ENCODE measurements around the gene CYGB. TPM values are rescaled to one million over a fixed set of nuclear protein-coding genes. Genes with fewer than 3 reads are reported as not detected.

CYGB gene
- total RNA-seq, 2 donors from 2014 or later, result 7.0 to 13.8 TPM

DNA sequence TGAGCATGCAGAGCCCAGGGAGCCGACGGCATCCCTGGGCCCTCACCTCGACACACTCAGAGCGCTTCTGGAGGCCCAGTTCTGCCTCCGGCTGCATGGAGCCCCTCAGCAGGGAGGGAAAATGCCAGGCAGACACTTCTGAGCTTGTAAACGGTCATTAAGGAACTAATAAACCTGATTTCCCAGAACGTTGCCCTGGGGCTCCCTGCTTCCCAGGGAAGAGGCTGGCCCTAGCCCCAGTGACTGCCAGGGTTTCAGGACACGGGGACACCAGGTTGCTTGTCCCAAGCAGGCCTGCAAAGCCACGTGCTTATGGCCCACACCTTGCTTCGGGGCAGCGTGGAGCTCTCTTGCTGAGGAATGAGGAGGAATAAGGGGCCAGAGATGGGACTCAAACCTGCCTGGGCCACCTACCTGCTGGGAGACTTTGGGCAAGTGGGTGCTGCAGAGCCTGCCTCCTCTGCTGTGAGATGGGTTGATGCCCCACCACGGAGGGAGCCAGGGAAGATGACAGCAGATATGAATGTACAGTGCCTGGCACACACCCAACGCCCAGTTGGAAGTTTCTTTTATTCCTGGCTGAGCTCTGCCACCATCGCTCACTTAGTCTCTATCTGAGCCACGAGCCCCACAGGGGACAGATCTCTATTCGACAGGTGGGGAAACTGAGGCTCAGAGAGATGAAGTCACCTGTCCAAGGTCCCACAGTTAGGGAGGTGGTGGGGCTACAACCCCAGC is 41.7 kb downstream of the CYGB start:
- 53% methylated on average over 16 of the region's 16 CpGs for WGBS
- intact Hi-C loops (cut with DNase I), result no loop called here

GRCh38 chr17:76493505-76494167 is 43.9 kb downstream of the CYGB start:
- TF ChIP-seq POLR2A (IDR thresholded peaks at IDR 0.05), result no peak
- TF ChIP-seq, protein P1, sequence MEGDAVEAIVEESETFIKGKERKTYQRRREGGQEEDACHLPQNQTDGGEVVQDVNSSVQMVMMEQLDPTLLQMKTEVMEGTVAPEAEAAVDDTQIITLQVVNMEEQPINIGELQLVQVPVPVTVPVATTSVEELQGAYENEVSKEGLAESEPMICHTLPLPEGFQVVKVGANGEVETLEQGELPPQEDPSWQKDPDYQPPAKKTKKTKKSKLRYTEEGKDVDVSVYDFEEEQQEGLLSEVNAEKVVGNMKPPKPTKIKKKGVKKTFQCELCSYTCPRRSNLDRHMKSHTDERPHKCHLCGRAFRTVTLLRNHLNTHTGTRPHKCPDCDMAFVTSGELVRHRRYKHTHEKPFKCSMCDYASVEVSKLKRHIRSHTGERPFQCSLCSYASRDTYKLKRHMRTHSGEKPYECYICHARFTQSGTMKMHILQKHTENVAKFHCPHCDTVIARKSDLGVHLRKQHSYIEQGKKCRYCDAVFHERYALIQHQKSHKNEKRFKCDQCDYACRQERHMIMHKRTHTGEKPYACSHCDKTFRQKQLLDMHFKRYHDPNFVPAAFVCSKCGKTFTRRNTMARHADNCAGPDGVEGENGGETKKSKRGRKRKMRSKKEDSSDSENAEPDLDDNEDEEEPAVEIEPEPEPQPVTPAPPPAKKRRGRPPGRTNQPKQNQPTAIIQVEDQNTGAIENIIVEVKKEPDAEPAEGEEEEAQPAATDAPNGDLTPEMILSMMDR (IDR thresholded peaks at IDR 0.05), result no peak
- no peak for TF ChIP-seq POLR2AphosphoS5 (IDR thresholded peaks at IDR 0.05)
- Histone ChIP-seq H3K36me3 (no peaks in the 10 kb centered on the region), H3K9me3 (no peaks in the 10 kb centered on the region), H3K27me3 (replicated peaks; ENCODE audit: insufficient read depth) (no peaks in the 10 kb centered on the region), H3K4me3 (no peak overlapping the region), H3K27ac (peak overlapping the region in 1 of 2 donors; percentile 30), H3K4me1 (replicated peaks) (peaks cover 13% of the 10 kb centered on the region)
- intact Hi-C loops (cut with DNase I), result no loop called here
- no peak for DNase-seq (ENCODE audit: low spot score)
- 86% methylated on average over 21 of the region's 21 CpGs for WGBS

More for the DNA sequence above, 41.7 kb downstream of the CYGB start:
- Histone ChIP-seq H3K27ac (no peak overlapping the region), H3K9me3 (no peaks in the 10 kb centered on the region), H3K4me1 (replicated peaks) (peaks cover 13% of the 10 kb centered on the region), H3K36me3 (no peaks in the 10 kb centered on the region), H3K4me3 (no peak overlapping the region), H3K27me3 (replicated peaks; ENCODE audit: insufficient read depth) (no peaks in the 10 kb centered on the region)
- DNase-seq (ENCODE audit: low spot score), result no peak
- TF ChIP-seq POLR2A (IDR thresholded peaks at IDR 0.05) (no peak), POLR2AphosphoS5 (IDR thresholded peaks at IDR 0.05) (no peak)
- TF ChIP-seq, protein P1 (IDR thresholded peaks at IDR 0.05), result no peak

- Histone ChIP-seq H3K27ac (peak overlapping the region; percentile 22 to 37), H3K9me3 (no peaks in the 10 kb centered on the region), H3K4me3 (no peak overlapping the region), H3K27me3 (replicated peaks; ENCODE audit: insufficient read depth) (no peaks in the 10 kb centered on the region), H3K4me1 (replicated peaks) (peaks cover 9% of the 10 kb centered on the region), H3K36me3 (no peaks in the 10 kb centered on the region)
- DNase-seq (ENCODE audit: low spot score), result no peak
- TF ChIP-seq POLR2AphosphoS5 (IDR thresholded peaks at IDR 0.05), result no peak
- TF ChIP-seq, protein P1 (IDR thresholded peaks at IDR 0.05), result no peak
- TF ChIP-seq POLR2A (IDR thresholded peaks at IDR 0.05), result no peak
- 53% methylated on average over 15 of the region's 15 CpGs for WGBS
- intact Hi-C loops (cut with DNase I), result no loop called here
Observed at GRCh38 chr17:76492989-76493501, 44.5 kb downstream of the CYGB start.

DNA sequence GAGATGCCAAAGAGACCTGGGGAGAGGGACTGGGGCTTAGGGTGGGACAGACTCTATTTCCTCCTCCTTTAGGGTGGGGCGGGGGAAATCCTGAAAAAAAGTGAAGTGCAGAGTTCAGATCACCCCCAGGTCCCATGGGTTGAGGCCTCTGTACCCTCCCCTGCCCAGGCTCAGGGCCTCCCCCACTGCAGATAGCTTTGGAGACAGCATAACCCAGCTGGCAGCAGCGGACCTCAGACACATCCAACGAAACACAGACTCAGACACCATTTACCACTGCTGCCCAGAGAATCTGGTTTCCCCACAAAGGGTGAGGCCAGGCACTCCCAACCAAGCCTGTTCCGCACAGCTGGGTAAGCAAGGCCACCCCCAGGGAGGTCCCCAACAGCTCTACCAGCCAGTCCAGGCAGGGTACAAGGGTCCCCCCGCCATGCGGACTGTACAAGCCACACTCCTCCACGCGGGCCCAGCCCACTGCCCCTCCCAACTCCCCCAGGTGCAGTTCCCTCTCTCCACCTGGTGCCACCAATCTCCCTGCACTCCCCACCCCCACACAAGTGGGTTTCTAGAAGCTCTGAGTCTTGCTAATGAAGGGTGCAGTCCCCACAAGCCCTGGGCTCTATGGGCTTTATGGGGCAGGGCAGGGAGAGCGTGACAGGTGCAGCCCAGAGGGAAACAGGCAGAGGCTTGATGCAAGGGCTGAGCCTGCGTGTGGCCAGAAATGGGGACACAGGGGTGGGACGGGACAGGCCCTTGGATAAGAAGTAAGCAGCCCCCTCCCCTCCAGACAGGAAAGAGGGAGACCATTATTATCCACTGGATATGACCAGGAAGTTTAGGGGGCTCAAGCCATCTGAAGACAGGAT is 45.2 kb downstream of the CYGB start:
- peaks cover 6% of the 10 kb centered on the region for H3K4me1 ChIP-seq (replicated peaks)

More for the DNA sequence above, 45.2 kb downstream of the CYGB start:
- DNase-seq (ENCODE audit: low spot score), result no peak
- Histone ChIP-seq H3K9me3 (no peaks in the 10 kb centered on the region), H3K4me3 (no peak overlapping the region), H3K27ac (peak overlapping the region; percentile 22 to 37), H3K27me3 (replicated peaks; ENCODE audit: insufficient read depth) (no peaks in the 10 kb centered on the region), H3K36me3 (no peaks in the 10 kb centered on the region)
- intact Hi-C loops (cut with DNase I), result no loop called here
- 63% methylated on average over 11 of the region's 11 CpGs for WGBS
- TF ChIP-seq POLR2A (IDR thresholded peaks at IDR 0.05), result no peak
- TF ChIP-seq, protein P1 (IDR thresholded peaks at IDR 0.05), result no peak
- no peak for TF ChIP-seq POLR2AphosphoS5 (IDR thresholded peaks at IDR 0.05)
